IPS-NIHi7 (cell line): ENCODE measurements around the gene PIAS1.
A peak's percentile ranks its signal among the peaks of the same experiment; 100 is the strongest.
"Not testable (repeated sequence)": the region's sequence is repeated elsewhere in the genome, so short reads cannot be mapped to it uniquely, and the experiment has no call there.

Experiments
- DNase-seq: peaks from one replicate; pipeline ENCODE4 v3.0.0; 2012; ENCODE audit warnings: mixed read lengths; ENCODE audit errors: extremely low spot score

Gene PIAS1

DNA sequence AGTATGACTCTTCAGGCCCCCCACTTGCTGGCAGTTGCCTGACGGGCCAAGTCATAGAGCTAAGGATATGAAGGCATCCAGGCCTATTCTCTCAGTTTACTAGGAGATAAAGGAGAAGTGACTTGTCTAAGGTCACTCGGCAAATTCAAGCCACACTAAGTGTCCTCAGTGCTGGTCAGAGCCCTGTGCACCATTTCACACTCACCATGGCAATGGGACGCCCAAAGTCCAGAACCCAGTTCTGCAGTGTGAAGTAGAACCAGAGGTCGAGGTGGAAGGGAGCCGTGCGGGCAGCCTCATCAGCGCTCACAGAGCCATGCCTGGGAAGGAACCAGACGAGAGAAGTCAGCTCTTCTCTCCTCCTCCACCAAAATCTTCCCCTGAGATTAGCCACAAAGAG is 164.2 kb downstream of the PIAS1 start:
- no peak for DNase-seq

DNA sequence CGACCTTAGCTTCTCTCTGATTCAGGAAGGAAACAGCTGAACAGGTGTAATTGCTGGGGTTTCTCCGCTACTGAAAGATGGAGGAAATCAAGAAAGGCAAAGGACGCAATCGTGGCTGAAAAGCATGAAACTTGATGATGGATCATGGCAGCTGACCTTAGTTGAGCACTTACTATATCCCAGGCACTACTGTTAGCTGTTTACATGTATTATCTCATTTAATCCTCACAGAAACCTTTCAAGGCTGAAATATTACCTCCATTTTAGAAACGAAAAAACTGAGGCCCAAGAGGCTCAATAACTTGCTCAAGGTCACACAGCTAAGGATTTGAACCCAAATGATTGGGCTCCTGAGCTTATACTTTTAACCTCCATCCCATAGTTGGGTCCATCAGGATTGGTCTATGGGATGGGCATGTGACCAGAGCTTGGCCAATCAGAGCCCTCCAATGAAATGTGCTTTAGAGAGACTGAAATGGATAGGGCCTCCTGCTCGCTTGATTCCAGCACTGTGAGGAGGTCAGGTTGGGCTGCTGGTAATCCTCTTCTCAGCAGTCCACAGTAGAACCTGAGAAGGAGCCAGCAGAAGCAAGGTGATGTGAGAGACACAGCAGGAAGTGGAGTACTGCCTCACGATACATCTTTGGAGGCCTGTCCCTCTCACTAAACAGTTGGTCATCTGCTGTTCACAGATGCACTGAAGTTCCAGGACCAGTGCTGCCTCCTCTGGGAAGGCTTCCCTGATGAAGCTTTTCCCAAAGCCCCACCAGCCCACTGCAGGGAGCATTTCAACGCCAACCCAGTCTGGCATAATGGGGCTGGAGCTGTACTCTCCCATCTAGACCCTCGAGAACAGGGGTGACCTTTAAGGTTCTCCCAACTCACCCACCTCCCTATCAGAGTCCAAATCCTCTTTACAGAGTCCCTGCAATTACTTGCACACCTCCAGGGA is 165.0 kb downstream of the PIAS1 start:
- DNase-seq: peak; percentile 1

DNA sequence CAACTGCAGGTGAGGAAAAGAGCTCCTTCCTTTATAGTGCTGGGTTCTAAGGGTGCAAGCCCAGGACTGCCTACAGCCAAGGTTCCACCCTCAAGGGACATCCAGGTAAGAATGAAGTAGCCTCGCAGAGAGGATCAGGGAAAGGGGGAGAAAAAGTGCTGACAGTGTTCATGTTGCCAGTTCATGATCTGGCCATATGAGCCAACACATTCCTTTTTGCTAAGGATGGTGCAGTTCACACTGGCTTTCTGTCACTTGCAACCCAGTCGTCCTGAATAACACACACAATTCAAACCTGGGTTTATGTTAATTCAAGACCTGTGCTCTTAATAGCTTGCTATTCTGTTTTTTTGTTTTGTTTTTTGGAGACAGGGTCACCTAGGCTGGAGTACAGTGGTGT is 166.4 kb downstream of the PIAS1 start:
- DNase-seq: no peak

DNA sequence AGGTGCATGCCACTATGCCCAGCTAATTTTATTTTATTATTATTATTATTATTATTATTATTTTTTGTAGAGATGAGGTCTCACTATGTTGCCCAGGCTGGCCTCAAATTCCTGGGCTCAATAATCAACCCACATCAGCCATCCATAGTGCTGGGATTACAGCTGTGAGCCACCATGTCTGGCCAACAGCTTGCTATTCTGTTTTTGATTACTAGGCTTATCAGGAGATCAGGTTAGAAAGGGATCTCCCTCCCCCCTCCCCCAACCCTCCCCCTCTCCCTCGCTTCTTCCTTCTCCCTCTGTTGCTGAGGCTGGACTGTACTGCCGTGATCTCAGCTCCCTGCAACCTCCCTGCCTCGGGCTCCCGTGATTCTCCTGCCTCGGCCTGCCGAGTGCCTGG is 166.9 kb downstream of the PIAS1 start:
- DNase-seq: no peak

DNA sequence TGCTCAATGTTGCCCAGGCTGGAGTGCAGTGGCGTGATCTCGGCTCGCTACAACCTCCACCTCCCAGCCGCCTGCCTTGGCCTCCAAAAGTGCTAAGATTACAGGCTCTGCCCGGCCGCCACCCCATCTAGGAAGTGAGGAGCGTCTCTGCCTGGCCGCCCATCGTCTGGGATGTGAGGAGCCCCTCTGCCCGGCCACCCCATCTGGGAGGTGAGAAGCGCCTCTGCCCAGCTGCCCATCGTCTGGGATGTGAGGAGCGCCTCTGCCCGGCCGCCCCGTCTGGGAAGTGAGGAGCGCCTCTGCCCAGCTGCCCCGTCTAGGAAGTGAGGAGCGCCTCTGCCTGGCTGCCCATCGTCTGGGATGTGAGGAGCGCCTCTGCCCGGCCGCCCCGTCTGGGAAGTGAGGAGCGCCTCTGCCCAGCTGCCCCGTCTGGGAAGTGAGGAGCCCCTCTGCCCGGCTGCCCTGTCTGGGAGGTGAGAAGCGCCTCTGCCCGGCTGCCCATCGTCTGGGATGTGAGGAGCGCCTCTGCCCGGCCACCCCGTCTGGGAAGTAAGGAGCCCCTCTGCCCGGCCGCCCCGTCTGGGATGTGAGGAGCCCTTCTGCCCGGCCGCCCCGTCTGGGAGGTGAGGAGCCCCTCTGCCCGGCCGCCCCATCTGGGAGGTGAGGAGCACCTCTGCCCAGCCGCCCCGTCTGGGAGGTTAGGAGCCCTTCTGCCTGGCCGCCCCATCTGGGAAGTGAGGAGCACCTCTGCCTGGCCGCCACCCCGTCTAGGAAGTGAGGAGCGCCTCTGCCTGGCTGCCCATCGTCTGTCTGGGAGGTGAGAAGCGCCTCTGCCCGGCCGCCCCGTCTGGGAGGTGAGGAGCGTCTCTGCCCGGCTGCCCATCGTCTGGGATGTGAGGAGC is 167.7 kb downstream of the PIAS1 start:
- not testable (repeated sequence) for DNase-seq

DNA sequence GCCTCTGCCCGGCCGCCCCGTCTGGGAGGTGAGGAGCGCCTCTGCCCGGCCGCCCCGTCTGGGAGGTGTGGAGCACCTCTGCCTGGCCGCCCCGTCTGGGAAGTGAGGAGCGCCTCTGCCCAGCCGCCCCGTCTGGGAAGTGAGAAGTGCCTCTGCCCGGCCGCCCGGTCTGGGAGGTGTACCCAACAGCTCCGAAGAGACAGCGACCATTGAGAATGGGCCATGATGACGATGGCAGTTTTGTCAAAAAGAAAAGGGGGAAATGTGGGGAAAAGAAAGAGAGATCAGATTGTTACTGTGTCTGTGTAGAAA is 168.3 kb downstream of the PIAS1 start:
- not testable (repeated sequence) for DNase-seq

DNA sequence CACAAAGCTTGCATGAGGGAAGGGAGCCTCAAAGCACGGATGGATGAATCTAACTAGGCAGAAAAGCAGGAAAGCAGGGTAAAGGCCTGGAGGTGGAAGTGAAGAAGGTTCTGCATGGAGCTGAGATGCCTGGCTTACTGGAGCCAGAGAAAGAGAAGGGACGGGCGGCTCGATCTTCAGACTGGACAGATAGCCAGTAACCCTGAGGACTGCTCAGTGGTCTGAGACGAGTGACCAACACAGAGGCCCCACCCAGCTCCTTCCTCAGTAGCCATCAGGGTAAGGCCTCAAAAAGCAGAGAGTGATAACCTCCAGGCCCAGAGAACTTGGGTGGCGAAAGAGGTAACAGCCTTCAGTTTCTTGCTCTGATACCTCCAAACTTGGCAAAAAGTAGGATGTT is 169.1 kb downstream of the PIAS1 start:
- no peak for DNase-seq

DNA sequence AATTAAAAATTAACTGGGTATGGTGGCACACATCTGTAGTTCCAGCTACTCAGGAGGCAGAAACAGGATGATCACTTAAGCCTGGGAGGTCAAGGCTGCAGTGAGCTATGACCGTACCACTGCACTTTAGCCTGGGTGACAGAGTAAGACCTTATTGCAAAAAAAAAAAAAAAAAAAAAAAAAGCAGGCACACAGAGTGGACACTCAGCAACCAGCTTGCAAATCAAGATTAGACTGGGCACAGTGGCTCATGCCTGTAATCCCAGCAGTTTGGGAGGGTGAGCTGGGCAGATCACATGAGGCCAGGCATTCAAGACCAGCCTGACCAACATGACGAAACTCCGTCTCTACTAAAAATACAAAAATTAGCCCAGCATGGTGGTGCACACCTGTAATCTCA is 170.0 kb downstream of the PIAS1 start:
- DNase-seq: no peak

DNA sequence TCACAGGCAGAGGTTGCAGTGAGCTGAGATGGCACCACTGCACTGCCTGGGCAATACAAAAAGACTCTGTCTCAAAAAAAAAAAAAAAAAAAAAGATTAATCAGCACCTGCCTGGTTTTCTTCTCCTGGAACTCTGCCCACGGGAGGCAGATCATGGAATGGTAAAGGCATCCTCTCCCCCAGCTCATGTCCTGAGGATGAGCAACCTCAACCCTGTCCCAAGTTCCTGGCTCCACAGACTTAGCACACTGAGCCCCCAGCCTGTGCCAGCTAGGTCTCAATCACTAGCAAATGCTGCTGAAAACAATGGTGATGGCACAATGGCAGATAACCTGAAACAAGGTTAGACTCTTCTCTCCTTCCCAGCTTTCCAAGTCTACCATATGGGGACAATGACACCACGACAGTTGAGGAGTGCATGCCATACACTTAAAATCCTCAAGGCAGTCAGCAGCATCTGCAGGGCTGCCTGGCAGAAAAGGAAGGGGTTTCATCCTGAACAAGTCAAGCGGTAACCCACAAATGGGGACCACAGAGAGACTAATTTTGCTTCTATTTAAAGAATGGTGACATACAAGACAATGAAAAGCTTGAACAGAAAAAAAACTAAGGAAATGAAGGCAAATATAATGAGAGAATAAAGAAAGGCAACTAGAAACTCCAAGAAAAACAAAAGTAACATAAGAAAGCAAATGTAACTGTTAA is 170.6 kb downstream of the PIAS1 start:
- no peak for DNase-seq

DNA sequence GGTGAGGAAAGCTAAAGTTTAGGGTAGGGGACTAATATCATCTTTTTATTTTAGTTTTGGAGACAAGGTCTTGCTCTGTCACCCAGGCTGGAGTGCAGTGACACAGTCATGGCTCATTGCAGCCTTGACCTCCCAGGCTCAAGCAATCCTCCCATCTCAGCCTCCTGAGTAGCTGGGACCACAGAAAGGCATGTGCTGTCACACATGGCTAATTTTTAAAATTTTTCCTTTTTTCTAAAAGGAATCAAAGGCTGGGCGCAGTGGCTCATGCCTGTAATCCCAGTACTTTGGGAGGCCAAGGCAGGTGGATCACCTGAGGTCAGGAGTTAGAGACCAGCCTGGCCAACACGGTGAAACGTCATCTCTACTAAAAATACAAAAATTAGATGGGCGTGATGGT is 171.3 kb downstream of the PIAS1 start:
- not testable (repeated sequence) for DNase-seq

DNA sequence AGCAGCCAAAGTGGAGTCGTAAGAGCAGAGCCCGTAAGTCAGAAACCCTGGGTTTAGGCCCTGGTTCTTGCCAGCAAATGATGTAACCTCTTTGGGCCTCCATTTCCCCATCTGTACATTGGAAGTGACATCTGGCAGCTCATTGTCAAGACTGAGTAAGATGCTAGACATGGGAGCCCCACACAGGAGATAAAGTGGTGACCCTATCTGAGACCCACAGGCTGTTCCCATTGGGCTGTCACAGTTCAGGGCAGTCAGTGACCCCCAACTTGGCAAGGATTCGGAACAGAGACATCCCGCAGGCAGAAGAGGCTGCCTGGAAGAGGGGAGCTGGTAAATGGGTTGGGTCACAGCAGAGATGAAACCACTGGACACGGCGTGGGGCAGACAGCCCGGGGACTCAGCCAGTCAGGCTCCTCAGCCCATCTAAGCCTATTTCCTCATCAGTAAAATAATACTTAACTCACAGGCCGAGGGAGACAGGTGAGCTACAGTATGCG is 173.6 kb downstream of the PIAS1 start:
- no peak for DNase-seq

DNA sequence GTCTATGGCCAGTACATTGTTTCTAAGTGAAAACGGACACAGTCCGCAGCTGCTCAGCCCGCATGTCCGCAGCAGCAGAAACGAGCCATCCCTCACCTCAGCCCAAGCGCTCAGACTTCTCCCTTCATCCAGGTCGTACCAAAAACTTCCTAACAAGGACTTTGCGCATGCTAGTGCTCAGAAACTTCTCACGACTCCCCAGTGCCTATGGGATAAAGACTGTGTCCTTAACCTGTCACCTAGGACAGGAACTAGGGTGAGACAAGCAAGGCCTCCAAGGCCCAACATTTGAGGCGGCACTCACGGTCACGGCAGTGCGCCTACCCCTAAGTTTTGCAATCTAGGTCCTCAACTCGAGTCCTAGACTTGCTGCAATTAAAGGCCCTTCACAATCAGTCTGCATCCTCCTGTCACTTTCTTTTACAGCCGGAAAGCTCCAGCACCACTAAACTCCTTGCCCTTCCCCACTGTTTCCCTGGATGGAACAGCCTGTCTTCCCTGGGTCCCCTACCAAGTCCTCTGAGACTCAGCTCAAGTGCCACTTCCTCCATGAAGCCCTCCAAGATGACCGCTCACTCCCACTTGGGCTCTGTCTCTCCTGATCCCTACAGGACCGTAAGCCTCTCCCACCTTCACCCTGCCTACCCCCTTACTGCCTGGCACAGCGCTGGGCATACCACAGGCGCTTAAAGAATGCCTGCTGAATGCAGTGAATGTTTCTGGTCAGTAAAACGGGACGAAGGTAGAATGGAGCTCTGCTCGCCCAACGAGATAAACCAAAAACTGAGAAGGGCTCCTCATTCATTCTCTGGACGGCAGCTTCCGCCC is 174.2 kb downstream of the PIAS1 start:
- DNase-seq: no peak

DNA sequence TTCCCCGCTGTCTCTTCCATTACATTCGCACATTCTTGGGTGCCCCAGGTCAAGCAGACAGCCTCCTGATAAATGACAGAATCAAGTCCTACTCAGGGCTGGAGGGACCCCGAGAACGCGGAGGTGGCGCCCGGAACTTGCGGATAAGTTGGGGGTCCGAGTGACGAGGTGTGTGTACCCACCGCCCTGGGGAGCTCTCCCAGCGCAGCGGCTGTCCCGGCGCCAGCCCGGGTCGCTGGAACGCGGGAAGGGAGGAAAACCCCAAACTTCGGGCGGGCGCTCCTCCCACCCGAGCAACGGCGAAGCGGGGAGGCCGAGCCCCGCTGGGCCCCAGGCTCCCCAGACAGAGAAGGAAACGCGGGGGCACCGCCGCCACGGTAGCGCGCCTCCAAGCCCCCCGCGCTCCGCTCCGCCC is 174.9 kb downstream of the PIAS1 start:
- DNase-seq: no peak

DNA sequence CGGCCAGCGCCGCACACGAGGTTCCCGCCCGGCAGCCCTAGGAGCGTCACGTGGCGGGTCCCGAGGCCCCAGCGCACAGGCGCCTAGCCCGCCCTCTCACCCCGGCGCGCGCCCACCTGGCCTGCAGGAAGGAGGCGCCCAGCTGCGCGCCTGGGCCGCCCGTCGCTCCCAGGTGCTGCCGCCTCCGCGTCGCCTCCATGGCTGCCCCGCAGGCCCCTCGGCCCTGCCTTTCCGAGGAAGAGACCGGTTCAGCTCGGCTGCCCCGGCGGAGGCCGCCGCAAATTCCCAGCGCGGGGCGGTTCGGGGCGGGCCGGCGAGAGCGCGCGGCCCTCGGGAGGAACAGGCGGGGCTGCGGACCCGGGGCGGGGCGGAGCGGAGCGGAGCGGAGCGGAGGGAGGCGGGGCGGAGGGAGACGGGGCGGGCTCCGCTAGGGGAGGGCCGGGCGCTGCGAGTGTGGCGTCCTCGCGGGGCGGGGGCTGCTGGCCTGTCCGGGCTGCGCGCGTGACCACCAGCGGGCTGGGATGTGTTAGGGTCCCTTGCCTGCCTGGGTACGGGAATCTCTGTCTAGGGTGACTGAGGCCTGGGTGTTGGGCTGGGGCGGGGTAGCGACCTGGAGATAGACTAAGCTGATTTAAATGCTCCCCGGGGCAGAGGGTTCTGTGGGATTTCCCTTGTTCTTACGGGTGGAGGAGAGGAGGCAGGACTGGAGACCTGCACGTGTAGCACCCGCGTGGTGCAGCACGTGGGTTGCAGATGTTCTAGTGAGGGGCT is 175.5 kb downstream of the PIAS1 start, which contains the start of gene CLN6:
TSS of gene CLN6 (minus strand) at position 343 of the 771 bp plus-strand sequence. CDS start at position 199, 144 bp downstream.
- DNase-seq: peak; percentile 95

DNA sequence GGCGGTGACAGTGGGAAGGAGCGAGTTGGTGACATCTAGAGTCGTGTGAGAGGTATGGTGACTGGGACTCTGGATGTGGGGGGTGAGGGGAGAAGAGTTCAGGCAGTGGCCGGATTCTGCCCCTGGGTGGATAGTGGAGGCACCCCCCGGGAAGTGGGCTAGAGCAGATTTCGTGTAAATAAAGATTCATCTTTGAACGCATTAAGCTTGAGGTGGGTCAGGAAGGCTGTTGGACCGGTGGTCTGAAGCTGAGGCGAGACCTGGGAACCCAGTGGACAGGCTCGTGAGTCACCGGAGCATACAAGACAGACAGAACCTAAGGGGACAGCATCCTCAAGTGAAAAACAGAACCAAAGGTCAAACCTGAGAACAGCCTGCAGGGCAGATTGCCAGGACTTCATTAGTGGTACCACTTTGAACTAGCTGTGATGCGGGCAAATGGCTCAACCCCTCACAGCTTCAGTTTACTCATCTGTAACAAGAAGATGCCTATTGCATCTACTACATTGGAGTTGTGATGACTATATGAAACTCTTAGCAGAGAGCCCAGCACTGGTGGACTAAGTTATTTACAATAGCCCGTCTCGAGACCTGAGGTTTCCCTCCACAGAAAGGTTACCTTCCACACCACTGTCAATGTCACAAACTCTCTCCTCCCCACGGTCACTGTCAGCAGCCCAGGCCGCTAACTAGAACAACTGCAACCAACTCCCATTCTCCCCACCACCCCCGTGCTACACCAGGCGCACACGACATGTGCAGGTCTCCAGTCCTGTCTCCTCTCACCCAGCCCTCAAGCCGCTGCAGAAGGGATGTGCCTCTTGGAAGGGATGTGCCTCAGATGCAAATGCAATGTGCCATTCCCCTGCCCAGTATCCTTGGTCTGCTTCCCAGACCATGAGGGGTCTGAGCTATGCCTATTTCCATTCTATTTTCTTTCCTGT is 176.3 kb downstream of the PIAS1 start:
- DNase-seq: no peak

DNA sequence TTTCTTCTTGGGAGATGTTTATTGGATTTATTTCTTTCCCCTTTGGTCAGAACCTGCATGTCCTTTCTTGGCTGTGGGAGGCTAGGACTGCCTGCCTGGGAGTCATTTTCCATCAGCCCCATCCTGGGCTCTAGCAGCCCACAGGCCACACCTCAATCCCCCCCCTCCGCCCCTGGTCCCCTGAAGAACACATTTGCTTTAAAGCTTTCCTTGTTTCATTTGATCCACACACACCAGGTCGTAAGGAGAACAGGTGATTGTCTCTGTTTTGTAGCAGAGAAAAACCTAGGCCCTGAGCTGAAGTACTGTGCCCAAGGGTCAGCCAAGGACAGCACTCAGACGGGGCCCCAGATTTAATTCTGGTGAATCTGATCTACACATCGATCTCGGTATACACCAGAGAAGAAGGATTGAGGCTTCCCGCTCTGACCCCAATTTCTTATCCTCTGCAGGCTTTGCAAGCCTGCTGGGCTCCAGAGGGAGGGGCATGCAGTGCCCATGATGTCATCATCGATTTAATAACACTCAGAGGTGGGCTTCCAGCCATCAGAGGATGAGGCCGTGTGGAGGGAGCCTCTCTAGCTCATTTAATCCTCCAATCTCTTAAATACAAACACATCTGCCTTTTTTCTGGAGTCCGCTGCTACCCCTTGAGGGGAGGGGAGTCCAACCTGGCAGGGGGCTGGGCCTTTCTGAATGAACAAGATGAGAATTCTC is 177.1 kb downstream of the PIAS1 start:
- no peak for DNase-seq

DNA sequence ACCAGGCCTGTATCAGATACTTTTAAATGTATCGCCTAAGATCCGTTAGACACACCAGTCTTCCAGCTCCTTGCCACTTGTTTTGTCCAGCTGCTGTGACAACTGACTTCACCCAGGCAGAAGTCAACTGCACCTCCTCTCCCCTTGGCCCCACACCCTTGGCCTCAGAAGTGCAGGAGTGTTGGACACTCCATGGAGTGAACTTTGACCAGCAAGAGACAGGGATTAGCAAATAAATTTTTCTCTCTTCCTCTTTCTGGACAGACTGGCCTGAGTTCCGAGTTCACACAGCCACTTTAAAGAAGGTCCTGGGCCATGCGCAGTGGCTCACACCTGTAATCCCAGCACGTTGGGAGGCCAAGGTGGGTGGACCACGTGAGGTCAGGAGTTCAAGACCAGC is 178.3 kb downstream of the PIAS1 start:
- no peak for DNase-seq

DNA sequence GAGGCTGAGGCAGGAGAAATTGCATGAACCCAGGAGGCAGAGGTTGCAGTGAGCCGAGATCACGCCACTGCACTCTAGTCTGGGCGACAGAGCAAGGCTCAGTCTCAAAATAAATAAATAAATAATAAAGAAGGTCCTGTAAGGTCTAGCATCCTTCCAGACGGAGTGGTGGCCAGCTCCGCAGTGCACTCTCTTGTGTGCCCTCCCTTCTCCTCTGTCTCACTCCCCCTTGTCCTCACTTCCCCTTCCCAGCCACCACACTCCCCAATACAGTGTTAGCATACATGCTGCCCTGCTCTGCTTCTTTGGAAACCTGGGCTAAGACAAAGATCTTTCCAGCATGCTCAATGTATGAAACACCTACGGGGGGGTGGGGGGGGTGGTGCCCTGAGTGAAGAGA is 178.8 kb downstream of the PIAS1 start:
- DNase-seq: no peak
